Activated CD8-positive, alpha-beta memory T cell treated with anti-CD3 and anti-CD28 coated beads for 24 hours (primary cell): Measurements from ENCODE around the gene FASTK.

Experiments used
- DNase-seq: peaks from one replicate; pipeline ENCODE4 v3.0.0-alpha.2; 2020

FASTK gene

DNA sequence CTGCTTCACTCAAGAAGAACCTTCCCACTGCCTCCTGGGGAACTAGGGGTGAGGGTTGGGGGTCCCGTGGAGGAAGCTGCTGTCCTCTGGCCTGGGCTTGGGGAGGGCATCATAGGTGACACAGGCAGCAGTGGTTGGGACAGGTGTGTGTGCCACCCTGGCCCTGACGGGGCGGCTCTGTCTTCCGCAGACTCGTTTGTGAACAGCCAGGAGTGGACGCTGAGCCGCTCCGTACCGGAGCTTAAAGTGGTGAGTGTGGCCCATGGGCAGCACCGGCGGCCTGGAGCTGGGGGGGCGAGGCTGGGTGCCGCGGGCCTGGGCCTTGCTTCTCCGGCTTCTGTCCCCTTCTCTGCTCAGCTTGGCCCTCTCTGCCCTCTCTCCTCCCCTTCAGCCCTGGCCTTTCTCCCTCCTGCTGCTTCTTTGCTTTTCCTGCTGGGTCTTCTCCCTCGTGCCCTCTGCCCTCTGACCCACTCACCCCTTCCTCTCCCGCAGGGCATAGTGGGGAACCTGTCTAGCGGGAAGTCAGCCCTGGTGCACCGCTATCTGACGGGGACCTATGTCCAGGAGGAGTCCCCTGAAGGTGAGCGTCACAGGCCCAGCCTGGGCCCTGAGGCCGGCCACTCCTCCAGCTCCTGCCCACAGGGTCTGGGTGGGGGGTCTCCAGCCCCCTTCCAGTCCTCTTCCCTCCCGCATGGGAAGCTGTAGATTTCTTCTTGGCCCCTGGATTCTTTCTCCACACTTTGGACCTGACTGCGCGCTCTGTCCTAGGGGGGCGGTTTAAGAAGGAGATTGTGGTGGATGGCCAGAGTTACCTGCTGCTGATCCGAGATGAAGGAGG lies 36.2 kb upstream of the FASTK start:
- no peak for DNase-seq

DNA sequence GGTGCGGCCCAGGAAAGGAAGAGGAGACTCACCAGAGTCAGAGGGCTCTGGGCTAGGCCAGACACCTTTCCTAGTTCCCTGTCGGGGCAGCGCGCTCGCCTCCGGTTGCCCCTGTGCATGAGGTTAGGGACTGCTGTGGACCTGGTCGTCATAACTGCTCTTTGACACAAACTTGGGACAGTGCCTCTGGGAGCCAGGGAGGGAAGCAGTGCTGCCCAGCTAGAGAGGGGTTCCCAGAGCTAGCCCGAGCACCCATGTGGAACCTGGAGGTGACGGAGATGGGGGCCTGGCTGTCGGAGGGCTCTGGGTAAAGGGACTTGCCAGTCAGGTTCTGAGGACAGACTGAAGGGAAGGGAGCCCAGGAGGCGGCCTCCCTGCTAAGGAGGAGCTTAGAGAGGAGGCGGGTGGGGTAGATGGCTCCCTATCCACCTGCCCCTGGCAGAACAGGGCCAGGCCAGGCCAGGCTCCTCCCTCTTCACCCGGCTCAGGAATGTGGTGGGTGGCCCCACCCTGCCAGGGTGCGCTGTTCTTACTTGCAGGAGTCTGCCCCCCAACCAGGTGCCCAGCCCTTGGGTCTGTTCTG lies 35.3 kb upstream of the FASTK start:
- DNase-seq, result no peak

- peak; percentile 71 for DNase-seq
Measured at GRCh38 chr7:151115121-151115835, 34.7 kb upstream of the FASTK start.

DNA sequence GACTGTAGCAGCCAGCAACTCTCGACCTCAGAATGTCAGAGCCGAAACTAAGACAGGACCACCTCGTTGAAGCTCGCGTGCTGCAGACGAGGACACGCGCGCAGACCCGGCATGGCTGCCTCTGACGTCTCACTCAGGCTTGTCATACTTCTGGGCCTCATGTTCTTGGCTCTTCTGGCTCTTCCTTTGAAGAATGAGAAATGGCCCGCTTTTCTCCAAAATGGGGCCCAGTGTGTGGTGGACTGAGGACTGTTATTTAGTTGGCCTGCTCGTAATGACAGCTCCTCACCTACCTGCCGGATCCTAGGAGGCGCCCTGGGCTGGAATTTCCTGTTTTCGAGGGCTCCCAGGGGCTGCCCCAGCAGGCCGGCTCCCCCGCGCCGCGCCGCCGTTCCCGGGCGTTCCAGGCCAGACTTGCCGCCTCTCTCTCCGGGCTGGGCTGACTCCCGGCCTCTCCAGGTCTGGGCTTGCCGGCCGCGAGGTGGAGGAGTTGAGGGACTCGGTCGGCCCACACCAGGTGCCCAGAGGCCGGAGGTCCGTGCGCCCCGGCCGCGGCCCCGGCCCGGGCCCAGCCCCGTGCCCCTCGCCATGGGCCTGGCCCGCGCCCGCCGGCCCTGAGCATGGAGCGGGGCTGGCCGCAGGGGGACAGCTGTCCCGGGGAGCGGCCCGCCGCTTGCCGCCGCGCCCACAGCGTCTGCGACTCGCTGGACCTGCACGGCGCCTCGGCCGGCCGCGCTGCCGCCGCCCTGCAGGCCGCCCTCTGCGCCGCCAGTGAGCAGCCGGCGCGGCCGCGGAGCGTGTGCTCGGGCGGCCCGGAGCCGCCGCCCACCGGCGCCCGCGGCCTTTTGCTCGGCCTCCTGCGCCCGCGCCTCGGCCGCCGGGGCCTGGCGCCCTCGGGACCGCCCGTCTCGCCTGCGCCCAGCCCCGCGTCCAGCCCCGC lies 33.8 kb upstream of the FASTK start:
- no peak for DNase-seq

DNA sequence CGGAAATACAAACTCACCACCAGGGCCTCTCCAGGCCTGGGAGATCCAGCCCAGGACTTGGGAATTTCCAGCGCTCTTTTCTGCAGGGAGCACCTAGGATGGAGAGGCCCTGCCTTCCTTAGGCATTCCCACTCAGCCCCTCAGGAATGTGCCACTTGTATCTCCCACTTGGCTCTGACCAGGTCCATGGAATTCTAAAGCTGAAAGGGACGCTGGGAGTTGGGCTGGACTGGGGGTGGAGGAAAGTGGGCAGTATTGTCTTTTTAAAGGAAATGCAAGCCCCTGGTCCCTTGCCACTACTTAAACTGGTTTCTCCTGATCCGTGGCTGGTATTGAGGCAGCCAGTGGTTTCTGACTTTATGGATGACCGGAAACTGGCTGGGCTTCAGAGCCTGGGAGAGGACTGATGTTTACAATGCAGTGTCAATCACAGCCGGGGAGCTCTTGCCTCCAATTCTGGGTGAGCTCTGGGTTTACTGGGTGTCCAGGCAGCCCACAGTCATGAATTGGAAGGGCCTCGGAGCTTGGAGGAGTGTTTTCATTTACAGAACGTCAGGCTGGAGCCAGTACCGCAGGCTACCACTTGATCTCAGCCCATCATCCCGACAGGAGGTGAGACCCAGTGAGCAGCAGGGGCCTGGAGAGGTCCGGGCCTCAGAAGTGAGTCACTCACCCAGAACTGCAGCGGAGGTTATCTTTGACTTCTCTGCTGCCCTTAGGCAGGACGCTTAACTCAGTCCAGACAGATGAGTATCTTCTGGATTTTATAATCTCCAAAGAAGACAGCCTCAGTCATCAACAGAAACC lies 32.9 kb upstream of the FASTK start:
- DNase-seq, result no peak

DNA sequence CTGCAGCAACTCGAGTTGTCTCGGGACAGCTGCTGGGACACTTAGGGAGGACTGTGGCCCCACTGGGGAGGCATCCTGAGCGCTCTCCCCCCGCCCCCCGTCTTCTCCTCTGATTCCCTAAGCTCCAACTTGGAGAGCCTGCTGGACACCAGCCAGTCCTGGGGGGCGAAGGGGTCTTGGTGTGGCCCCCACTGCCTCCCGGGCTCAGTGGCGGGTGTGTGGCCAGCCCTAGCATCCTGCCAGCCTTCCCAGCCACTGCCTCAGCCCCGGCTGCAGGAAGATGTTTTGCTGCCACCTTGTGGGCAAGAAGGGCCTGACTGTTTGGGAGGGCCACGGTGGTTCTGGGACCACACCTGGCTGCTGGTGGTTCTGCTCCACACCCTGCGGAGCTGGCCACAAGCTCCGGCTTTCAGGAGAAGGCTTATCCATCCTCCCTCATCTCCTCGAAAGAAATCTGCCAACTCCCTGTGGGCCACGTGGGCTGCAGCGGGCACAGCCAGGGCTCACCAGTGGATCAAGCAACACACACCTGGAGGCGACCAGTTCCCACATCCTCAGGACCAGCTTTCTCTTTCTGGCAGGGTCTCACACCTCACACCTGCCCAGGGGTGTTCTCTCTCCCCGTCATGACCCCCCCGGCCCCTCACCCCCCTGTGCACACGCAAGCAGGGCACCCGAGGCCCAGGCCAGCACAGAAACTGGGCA lies 30.5 kb upstream of the FASTK start:
- DNase-seq, result peak; percentile 88

DNA sequence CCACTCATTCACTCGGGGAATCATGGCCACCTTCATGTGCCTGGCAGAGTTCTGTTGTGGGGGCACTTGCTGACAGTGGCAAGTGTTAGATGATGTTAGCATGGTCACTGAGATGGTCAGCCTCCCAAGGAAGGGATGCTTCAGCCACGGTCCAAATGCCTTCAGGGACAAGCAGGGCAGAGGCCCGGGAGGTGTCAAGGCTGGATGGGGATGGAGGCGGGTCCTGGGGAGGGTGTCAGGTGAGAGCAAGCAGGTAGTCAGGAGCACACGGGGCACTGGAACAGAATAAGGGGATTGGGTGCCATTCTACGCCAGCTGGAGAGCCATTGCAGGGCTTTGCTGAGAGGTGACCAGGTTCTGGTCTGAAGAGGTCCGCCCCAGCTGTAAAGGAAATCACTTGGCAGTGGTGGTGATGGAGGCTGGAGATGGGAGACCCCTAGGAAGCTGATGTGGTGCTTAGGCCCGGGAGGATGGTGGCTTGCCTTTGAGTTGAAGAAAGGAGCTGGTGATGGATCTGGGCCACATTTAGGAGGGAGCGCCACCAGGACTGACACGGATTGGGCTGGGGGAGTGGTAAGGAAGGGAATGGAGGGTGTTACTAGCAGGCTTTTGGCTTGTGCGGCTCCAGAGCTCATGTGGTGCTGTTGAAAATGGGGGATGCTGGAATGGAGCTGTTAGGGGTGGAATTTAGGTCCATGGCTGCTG lies 29.8 kb upstream of the FASTK start:
- no peak for DNase-seq

DNA sequence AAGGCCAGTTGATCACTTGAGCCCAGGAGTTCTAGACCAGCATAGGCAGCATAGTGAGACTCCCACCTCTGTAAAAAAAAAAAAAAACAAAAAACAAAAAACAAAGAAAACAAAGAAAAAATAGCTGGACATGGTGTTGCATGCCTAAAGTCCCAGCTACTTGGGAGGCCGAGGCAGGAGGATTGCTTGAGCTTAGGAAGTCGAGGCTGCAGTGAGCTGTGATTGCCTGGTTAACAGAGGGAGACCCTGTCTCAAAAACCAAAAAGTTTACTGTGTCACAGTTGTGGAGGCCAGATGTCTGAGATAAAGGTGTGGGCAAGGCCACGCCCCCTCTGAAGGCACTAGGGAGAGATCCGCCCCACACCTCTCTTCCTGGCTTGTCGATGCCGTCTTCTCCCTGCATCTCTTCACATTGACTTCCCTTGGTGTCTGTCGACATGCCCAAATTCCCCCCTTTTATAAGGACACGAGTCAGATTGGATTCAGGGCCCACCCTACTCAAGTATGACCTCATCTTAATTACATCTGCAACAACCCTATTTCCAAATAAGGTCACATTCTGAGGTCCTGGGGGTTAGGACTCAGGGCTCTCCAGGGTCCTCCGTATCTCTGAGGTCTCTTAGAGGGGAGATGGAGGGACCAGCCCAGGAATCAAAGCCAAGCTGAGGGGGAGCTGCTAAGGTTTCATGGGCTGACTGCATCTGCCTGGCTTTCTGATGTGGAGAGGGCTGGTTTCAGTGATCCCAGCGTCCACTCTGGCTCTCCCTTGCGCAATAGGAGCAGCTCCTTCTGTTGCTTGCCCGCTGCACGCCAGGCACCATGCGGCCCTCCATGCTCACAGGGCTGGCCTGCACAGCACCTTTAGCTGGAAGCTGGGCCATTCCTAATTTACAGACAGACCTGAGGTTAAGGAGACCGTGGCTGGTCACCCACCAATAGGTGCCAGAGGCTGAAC lies 28.8 kb upstream of the FASTK start:
- no peak for DNase-seq

GRCh38 chr7:151107882-151108281 lies 27.3 kb upstream of the FASTK start:
- DNase-seq, result no peak

DNA sequence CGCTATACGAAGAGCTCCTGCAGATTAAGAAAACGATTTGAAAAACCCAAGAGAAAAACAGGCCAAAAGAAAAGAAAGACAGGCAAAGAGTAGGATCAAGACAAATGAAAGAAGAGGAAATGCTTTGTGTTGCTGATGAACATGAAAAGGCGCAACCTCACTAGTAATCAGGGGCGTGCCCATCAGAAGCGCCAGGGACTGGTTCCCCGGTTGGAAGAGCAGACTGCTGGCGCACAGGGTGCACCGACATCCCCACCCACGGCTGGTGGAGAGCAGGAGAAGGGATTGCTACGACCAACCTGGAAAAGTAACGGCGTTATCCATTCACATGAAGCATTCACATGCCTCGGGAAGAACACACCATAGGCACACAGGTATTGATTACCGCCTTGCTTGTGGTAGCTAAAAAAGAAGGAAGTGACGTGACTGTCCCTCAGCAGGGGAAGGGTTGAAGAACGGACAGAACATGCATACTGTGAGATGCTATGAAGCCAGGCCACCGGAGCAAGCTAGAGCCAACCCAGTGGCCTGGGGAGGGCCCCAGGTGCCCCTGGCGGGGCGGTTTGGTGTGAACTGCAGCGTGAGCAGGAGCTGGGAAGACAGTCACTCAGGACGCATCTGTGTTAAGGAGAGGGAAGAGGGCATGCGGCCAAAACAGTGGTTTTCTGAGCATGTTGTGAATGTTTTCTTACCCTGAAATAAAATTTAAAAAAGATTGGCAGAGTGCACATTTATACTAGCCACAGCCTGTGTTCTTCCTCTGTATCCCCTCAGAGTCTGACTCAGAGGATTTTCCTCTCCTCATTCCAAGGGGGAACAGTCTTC lies 24.0 kb upstream of the FASTK start:
- no peak for DNase-seq

DNA sequence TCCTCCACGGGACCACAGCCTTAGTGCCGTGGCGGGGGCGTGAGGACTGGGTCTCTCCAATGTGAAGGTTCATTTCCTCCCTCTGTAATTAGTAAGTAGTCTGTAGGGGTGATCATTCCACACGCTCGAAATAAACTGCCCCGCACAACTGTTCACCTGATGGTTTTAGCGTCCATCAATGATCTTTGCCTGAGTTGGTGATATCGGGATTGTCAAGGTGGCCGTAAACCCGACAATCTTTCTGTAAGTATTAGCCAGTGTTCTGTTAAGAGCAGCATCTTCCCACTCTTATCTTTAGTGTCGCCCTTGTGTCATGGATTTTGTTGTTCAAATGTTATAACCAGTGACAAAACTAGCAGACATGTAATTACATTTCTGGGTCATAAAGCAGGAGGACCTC lies 23.4 kb upstream of the FASTK start:
- no peak for DNase-seq

- no peak for DNase-seq
Measured at GRCh38 chr7:151102991-151103390, 22.4 kb upstream of the FASTK start.

- DNase-seq, result no peak
Measured at GRCh38 chr7:151101621-151102396, 21.2 kb upstream of the FASTK start.

DNA sequence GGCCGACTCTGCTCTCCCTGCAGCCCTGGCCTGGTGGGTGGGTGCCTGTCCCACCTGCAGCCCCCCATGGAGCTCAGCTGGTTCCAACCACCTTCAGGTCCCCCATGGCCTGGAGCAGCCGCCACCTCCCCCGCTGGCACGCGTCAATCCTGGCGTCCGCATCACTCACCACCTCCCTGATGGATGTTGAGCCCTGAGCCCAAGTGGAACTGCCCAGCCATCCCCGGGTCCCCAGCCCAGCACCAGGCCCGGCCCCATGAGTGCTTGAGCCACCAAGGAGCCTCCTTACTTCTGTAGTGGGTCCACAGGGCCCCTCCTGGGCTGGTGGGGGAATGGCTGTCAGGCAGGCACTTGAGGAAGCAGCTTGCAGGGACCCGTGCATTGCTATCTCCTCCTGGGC lies 20.3 kb upstream of the FASTK start:
- DNase-seq, result no peak

GRCh38 chr7:151099486-151100211 lies 19.0 kb upstream of the FASTK start:
- DNase-seq, result no peak

DNA sequence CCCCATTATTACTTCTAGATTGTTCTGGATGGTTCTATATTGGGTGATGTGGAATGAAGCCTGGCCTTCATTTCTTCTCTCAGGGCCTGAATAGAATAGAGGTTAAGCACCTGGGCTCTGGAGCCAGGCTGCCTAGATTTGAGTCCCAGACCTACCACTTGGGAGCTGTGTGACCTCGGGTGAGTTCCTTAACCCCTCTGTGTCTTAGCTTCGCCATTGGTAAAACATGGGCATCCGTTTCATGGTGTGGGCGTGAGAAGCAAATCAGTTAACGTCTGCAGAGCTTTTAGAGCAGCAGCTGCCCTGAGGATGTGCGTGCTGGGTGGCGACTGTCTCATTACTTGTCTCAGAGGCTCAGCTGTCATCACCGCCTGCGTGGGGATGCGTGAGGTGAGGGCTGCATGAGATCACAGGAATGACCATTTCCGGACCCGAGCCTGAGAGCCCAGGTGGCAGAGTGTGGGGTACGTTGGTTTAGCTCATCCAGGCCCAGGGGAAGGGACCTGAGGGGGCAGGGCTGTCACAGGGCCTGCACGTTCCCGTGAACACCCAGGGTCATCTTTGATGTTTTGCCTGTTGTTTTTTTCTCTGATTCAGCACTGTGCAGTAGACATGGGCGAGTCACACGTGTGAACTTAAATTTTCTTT lies 15.3 kb upstream of the FASTK start:
- no peak for DNase-seq
